ENCODE measurements around the gene APC2.

DNA sequence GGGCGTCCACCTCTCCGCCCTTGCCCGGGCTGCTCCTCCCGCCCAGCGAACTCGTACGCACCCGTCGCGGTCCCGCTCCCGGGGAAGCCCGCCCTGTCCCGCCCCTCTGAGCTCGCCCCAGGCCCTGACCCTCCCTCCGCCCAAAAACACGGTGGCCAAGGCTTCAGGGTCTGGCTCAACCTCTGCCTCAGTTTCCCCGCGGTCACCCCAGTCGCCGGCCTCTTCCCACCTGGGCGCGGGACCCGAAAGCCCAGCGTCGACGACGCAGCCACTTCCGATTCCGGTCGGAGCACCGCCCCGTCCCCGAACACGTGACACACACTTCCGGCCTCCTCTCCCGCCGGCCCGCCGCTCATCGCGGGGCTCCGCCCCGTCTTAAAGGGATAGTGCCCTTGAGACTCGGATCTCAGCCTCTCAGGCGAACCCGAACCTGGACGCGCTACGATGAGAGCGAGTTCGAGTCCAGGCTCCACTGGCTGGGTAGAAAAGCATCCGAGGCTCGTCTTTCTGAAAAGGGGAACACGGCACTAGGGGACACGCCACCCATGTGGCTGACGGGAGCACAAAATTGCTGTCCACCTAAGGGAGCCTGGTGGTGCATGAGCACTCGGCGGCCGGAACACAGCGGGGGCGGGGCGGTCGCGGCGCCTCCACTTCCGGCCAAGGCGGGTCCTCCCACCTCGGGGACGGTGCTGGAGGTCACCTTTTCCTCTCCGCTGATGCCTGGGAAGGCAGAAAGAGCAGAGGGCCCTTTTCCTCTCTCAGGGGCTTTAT is 29.2 kb downstream of the APC2 start, which contains the start of gene C19orf25:
- TF ChIP-seq, protein P1, sequence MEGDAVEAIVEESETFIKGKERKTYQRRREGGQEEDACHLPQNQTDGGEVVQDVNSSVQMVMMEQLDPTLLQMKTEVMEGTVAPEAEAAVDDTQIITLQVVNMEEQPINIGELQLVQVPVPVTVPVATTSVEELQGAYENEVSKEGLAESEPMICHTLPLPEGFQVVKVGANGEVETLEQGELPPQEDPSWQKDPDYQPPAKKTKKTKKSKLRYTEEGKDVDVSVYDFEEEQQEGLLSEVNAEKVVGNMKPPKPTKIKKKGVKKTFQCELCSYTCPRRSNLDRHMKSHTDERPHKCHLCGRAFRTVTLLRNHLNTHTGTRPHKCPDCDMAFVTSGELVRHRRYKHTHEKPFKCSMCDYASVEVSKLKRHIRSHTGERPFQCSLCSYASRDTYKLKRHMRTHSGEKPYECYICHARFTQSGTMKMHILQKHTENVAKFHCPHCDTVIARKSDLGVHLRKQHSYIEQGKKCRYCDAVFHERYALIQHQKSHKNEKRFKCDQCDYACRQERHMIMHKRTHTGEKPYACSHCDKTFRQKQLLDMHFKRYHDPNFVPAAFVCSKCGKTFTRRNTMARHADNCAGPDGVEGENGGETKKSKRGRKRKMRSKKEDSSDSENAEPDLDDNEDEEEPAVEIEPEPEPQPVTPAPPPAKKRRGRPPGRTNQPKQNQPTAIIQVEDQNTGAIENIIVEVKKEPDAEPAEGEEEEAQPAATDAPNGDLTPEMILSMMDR (optimal IDR thresholded peaks at IDR 0.05 in 1 of 3, IDR thresholded peaks at IDR 0.05 in 1 of 3, conservative IDR thresholded peaks at IDR 0.05 in 1 of 3; ENCODE audit: extremely low read depth in 1 of 3, insufficient read depth in 2 of 3, low read length in 3 of 3), result no peak
- no peak for TF ChIP-seq EZH2 (IDR thresholded peaks at IDR 0.05; ENCODE audit: low read length)
